Femur (tissue), 1 donor: ENCODE measurements around the gene TAT.
A peak's percentile ranks its signal among the peaks of the same experiment; 100 is the strongest.
"Not testable (repeated sequence)": the region's sequence is repeated elsewhere in the genome, so short reads cannot be mapped to it uniquely, and the experiment has no call there.

Experiments
- DNase-seq: peaks from one replicate; pipeline ENCODE4 v3.0.0-alpha.2; 2017

Gene TAT

DNA sequence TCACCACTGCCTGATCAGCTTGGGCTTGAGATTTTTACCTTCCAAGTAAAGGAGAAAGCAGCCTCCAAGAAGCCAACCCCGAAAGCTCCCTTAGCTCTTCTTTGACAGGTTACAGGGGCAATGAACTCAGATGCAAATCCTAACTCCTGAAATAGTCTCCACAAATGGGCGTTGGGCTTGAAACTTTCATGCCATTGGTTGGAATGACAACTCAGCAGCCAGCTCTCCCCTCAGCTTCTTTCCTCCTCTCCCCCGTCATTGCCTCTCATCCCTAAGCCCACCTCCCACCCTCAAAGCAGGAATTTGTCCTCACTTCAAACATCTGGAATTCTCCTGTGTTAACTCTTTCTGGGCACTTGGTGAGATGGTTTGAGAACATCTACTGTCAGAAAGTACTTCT is at the start of gene TAT:
Gene TAT, minus strand, starts transcription at position 122 of the 400 bp plus-strand sequence. CDS start 677 bp downstream, outside the sequence.
- no peak for DNase-seq

DNA sequence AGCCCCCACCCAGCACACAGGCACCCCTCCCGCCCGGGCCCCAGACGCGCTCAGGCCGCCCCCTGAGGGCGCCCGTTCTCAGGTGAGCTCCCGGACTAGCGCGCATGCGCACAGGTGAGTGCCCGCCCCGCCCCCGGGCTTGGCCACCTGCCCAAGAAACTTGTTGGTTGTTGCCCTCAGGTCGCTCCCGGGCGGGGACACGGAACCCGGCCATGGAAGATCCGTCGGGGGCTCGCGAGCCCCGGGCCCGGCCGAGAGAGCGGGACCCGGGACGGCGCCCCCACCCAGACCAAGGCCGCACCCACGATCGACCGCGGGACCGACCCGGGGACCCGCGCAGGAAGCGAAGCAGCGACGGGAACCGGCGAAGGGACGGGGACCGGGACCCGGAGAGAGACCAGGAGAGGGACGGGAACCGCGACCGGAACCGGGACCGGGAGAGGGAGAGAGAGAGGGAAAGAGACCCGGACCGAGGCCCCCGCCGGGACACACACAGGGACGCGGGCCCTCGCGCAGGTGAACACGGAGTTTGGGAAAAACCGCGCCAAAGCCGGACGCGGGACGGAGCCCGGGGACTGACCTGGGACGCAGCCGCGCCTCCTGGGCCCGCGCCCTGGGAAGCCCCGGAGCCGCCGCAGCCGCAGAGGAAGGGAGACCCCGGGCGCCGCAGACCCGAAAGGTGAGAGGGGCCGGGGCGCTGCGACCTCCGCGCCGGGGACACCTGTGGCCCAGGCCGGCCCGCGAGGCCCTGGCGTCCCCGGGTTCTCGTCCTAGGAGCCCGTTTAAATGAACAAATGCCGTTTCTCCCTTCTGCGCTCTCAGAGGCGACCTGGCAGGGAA is 49.3 kb upstream of the TAT start, which contains the start of gene MARVELD3:
Gene MARVELD3, plus strand, starts transcription at position 167 of the 840 bp plus-strand sequence. Its CDS starts 46 bp downstream, at position 213.
- no peak for DNase-seq

DNA sequence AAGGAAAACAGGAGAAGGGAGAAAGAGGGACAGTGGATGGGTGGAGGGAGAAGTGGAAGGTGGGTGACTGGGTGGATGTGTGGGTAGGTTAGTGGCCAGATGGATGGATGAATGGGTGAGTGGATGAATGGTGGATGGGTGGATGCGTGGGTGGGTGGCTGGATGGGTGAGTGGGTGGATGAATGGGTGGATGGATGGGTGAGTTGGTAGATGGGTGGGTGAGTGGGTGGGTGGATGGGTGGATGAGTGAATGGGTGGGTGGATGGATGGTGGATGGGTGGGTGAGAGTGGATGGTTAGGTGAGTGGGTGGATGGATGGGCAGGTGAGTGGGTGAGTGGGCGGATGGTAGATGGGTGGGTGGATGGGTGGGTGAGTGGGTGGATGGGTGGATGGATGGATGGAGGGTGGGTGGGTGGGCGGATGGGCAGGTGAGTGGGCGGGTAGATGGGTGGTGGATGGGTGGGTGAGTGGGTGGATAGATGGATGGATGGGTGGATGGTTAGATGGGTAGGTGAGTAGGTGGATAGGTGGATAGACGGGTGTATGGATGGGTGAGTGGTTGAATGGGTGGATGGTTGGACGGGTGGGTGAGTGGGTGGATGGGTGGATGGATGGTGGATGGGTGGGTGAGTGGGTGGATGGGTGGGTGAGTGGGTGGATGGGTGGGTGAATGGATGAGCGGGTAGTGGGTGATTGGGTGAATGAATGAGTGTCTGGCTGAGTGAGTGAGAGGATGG is 48.4 kb upstream of the TAT start:
- no peak for DNase-seq

DNA sequence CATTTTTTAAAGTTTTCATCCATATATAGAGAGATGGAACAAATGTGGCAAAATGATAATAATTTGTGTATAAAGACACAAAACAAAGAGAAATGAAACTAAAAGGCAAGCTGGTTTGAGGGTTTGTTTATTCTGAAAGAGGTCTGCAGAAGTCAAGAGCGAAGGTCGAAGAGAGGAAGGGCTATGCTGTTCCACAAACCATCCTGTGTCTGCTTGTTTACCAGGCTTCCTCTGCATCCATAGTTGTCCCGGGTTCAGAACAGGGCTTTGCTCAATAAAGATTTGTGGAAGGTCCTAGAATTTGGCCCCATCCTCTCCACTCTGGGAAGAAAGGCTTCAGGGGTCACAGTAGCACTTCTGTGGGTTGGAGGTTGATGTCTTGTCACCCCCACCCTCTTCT is 46.7 kb upstream of the TAT start:
- DNase-seq, result no peak

DNA sequence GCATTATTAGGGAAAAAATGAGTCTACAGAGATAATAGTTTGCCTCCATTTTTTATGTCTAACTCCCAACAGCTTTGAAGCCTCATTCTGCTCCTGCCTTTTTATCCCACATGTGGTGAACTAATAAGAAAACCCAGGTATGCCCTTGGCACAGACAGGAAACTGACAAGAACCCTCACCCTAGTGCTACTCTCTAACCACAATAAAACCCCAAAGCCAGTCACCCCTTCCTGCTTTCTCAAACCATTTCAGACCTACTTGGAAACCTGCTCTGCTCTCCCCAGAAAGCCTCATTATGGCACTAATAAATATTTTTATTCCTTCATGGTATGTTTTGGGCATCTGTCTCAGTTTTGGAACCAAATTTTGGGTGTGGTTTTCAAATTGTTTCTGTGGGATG is 45.2 kb upstream of the TAT start:
- no peak for DNase-seq

DNA sequence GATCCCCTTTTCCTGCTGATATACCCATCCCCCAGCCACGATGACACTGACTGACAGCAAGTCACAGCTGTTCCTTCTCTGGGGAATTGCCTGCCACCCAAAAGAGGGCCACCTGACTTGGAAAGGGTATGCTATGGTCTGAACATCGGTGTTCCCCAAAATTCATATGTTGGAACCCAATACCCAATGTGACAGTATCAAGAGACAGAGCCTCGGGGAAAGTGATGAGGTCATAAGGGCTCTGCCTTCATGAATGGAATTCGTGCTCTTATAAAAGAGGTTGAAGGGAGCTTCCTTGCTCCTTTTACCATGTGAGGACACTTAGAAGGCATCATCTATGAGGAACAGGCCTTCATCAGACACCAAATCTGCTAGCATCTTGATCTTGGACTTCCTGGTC is 41.5 kb upstream of the TAT start:
- DNase-seq, result no peak

DNA sequence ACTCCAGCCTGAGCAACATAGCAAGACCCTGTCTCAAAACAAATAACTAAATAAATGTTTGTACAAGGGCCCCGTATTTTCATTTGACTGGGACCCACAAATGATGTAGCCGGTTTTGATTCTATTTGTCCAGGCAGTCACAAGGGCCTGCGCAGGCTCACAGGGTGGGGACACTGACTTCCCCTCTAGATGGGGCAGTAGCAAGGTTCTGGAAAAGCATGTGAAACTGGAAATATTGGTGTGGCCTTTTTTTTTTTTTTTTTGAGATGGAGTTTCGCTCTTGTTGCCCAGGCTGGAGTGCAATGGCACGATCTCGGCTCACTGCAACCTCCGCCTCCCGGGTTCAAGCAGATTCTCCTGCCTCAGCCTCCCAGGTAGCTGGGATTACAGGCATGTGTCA is 38.1 kb upstream of the TAT start:
- not testable (repeated sequence) for DNase-seq

DNA sequence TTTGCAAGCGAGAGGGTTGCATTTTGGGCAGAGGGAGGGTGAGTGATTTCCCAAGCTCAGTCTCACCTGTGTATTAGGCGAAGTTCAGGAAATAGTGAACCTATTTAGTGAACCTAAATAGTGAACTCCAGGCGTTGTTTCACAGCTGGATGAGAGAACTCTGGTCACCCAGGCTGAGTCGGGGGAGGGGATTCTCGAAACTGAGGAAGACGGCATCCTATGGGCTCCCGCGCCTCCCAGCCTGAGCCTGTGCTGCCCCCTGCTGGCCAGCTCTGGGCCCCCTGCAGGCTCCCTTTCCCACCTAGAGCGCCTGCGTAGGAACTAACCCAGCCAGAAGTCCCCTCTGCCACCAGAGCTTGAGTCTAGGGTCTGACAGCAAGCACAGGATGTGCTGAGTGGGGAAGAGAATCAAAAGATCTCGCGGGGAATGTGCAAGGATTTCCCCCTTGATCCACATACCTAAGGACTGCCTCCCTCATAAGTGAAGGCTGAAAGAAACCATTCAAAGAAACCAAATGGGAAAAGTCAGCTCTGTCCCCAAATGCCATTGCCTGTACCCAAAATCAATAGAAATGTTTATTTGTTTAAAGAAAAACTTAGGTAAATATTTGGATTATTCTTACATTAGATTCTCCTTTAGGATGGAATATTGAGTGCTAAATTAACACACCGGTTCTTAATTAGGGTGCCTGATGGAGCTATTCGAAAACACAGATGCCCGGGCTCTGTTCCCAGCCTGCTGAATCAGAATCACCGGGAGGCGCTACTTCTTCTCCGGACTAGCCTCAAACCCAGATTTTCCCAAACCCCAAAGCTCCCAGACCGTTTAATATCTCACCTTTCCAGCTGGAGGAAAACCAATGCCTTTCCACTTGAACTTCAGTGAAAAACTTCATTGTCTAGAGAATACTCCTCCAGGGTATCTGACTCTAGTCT is 34.3 kb upstream of the TAT start:
- DNase-seq, result peak; percentile 62

DNA sequence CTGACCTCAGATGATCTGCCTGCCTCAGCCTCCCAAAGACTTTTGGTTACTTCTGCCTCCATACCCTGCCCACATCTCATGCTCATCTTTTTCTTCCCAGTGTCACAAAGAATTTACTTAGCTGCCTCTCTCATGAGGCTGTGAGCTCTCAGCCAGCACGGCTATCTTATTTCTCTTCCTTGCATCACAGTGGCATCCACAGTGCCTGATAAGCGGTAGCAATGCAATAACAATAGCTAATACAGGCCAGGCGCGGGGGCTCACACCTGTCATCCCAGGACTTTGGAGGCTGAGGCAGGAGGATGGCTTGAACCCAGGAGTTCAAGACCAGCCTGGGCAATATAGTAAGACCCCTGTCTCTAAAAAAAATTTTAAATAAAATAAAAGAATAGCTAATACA is 33.6 kb upstream of the TAT start:
- DNase-seq, result no peak

DNA sequence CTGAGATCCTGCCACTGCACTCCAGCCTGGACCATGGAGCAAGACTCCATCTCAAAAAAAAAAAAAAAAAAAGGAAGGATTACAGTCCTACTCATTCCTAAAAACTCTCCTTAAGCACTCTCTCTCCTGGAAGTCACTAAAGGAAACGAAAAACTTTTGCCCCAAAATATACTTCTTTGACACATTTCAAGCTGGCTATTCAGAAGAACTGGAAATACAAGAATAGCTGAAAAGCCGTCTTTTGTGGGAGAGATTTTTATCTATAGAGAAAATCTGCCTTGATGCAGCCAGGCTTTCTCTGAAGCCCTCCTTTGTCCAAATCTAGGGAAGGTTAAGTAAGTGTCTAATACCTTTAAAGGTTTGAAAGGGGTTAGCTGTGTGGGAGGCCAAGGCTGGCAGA is 32.2 kb upstream of the TAT start:
- no peak for DNase-seq

DNA sequence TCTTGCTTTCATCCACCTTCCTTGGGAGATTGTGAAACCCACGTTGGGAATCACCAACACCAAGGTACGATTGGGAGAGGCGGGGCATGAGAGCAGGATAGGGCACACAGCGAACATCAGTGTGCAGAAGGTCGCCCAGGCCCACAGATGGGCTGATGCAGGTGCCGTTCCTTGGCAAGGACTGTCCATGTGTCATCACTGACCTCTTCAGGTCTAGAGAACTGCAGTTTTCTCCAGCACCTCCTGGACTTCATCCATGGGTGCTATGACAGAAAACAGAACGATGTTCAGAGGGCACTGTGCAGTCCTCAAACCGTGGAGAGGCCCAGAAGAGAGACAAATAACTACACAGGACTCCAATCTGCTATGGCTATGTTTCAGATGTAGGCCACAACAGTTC is 23.9 kb upstream of the TAT start:
- no peak for DNase-seq

DNA sequence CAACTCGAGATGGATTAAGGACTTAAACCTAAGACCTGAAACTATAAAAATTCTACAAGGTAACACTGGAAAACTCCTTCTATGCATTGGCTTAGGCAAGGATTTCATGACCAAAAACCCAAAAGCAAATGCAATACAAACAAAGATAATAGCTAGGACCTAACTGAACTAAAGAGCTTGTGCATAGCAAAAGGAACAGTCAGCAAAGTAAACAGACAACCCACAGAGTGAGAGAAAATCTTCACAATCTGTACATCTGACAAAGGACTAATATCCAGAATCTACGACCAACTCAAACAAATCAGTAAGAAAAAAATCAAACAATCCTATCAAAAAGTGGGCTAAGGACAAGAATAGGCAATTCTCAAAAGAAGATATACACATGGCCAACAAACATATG is 21.5 kb upstream of the TAT start:
- DNase-seq, result not testable (repeated sequence)

DNA sequence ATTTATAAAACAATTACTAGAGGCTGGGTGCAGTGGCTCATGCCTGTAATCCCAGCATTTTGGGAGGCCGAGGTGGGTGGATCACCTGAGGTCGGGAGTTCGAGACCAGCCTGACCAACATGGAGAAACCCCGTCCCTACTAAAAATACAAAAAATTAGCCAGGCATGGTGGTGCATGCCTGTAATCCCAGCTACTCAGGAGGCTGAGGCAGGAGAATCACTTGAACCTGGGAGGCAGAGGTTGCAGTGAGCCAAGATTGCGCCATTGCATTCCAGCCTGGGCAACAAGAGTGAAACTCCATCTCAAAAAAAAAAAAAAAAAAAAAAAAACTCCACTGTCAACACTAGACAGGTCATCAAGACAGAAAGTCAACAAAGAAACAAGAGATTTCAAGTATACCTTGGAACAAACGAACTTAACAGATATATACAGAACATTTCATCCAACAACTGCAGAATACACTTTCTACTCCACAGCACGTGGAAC is 18.5 kb upstream of the TAT start:
- DNase-seq, result not testable (repeated sequence)

DNA sequence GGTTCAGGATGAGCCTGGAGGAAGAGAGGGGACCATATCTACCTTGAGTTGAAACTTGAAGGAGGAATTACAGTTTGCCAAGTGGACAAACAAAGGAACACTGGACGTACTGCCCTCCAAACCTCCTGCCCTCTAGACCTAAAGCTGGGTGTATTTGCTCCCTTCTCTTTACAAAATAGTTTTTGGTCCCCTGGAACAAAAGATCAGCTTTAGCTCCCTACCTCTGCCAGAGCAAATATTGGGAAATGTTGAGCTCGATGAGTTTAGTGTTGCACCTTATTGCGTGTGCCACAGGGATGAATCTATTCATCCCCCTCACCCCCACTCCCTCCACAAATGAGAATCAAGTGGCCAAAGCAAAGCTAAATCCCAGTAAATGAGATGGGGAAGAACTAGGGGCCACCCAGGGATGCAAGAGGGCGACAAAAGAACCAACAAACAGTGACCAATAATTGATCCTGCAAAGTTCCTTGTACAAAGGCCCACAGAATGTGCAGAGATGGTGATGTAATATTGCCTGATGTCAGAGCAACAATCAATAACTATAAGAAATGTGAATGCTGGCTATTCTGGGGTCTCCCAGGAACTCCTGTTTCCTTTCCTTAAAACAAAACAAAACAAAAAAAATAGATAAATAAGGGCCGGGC is 17.2 kb upstream of the TAT start:
- no peak for DNase-seq

DNA sequence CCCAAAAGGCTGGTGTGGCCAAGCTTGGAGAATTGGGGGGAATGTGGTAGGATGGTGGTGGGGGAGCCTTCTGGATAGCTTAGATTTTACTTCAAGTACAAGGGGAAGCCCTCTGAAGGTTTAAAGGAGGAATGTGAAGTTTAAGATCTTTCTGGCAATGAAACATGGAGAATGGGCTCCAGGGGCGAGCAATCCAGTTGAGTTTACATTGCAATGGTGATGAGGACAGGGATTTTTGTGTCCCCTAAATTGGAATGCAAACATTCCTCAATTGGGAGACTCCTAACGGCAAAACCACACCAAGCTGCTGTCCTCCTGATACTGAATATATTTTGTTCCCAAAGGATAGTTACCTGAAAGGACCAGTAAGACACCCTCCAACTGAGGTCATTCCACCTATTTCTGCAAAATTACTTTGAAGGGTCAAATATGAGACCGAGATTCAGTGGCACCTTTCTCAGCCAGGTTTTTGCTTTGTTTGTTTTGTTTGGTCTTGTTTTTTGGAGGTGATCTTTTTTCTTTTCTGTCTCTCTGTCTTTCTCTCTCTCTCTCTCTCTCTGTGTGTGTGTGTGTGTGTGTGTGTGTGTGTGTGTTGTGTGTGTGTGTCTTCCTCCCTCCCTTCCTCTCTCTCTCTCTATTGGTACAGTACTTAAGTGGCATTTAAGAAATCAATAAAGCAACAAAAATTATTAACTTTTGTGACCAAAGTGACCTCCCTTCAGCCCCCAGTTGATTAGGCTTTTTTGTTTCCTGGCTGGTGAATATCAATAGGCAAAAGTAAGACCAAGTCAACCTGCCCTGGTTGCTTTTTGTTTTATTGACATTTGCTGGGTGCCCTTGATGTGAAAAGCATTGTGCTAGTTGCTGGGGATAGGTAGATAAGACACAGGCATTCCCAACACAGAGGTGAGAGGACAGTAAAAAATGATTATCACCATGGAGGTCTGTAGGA is 16.4 kb upstream of the TAT start:
- no peak for DNase-seq

DNA sequence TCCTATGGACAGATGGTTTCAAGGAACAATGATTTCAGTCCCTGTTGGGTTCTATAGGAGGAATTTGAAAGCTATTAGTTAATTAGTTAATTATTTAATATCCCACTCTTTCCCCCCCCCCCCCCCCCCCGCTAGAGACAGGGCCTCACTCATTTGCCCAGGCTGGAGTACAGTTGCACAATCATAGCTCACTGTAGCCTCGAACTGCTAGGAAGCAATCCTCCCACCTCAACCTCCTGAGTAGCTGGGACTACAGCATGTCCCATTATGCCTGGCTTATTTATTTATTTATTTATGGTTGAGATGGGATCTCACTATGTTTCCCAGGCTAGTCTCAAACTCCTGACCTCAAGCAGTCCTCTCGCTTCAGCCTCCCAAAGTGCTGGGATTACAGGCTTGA is 15.0 kb upstream of the TAT start:
- no peak for DNase-seq

DNA sequence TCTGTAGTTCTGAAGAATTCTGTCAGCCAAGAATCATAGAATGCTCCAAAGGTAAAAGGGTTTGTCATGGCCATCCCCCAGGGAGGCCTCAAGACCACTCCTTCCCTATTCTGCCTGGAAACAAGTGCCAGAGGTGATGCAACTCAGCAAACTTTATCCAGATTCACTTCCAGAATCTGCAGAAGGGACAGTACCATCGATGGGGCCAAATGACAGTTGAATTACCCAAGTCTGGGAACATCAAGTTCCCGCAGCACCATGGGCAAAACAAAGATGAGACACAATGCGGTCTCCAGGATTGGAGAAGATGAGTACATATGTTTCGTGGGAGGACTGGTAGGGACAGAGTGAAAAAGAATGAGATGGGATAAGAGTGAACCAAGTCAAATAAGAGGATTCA is 13.7 kb upstream of the TAT start:
- DNase-seq, result no peak

DNA sequence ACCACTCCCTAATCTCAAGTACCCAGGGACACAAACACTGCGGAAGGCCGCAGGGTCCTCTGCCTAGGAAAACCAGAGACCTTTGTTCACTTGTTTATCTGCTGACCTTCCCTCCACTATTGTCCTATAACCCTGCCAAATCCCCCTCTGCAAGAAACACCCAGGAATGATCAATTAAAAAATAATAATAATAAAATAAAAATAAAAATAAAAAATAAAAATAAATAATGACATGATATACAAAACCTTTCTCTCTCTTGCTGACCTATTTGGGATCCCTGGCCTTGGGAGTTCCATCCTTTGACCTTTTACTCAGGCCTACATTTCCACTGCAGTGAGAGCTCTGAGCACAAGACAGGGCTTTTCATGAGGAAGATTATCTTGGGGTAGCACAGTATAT is 13.2 kb upstream of the TAT start:
- DNase-seq, result not testable (repeated sequence)

DNA sequence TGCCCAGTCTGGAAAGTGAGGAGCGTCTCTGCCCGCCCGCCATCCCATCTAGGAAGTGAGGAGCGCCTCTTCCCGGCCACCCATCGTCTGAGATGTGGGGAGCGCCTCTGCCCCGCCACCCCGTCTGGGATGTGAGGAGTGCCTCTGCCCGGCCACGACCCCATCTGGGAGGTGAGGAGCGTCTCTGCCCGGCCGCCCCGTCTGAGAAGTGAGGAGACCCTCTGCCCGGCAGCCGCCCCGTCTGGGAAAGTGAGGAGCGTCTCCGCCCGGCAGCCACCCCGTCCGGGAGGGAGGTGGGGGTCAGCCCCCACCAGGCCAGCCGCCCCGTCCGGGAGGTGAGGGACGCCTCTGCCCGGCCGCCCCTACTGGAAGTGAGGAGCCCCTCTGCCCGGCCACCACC is 12.4 kb upstream of the TAT start:
- not testable (repeated sequence) for DNase-seq

DNA sequence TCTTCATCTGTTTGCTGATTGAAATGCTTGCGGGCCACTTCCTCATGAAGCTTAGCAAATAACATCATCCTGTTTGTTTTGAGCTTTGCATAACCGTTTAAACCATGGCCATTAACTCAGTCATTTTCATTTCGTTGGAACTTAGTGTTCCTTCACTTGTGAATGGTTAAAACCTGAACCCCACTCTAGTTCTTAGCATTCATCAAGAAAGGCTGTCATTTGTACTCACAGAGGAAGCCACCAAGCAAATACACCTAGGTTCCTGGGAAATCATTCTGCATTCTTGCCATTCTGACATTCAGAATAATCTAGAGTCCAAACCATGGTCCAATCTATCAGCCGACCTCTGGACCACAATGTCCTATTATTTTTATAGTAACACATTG is 8.4 kb upstream of the TAT start:
- no peak for DNase-seq
